Stimulated activated CD8-positive, alpha-beta memory T cell treated with anti-CD3 and anti-CD28 coated beads, Interleukin-2, amount 100 ng/mL, for 1 hour (primary cell): ENCODE results near the gene ZCCHC24.

ENCODE experiments used
- DNase-seq, 2 donors: peaks; one replicate each; pipeline ENCODE4 v3.0.0-alpha.2; 2020; ENCODE audit warnings: low read depth in 2 of 2

ZCCHC24 gene

DNA sequence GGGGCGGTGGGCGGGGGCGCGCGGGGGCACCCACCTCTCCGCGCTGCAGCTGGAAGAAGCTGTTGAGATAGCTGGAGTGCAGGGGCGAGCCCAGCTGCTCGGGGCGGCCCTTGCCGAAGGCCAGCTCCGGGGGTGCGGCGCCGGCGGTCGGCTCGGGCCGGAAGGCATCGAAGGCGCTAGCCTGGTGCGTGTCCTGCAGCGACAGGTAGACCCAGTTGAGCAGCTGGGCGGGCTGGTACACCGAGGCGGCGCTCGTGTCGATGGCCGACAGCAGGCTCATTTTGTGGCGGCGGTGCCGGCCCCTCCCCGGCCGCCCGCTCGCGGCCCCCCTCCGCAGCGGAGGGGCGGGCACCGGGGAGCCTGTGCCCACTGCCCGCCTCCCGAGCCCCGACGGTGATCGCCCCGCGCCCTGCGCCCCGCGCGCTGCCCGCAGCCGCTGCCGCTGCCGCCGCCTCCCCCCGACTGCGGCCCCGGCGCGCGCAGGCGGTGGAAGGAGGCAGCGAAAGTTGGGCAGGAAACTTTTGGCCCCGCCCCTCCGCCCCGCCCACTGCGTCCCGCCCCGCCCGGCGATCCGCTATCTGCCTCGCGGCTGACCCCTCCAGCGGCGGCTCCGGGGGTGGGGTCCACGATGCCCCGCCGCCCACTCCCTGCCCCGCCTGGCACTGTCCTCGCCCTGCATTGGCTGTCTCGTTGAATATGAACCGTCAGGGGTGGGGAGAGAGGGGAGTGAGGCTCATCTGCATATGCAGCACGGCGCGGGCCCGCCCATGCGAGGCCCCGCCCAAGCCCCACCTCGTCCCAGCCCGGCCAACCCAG lies at the start of gene ZCCHC24:
TSS of gene ZCCHC24 (minus strand) at position 464 of the 816 bp plus-strand sequence. CDS start at position 280, 184 bp downstream.
- peak; percentile 90 to 92 for DNase-seq

DNA sequence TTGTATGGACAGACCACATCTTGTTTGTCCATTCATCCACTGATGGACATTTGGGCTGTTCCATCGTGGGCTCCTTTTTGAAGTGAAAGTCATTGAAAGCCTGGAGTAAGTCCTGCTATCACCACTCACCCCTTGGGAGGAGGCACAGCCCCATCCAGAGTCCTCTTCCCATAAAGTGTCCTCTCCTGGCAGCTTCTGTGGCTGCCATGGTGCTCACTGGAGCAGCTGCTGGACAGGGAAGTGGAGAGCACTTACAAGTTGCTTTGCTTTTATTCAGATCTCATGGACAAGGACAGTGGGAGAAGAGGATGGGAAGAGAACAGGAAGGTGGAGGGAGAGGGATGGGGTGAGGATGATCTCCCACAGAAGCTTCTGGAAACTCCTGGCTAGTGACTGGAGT lies 48.4 kb upstream of the ZCCHC24 start:
- DNase-seq = no peak

DNA sequence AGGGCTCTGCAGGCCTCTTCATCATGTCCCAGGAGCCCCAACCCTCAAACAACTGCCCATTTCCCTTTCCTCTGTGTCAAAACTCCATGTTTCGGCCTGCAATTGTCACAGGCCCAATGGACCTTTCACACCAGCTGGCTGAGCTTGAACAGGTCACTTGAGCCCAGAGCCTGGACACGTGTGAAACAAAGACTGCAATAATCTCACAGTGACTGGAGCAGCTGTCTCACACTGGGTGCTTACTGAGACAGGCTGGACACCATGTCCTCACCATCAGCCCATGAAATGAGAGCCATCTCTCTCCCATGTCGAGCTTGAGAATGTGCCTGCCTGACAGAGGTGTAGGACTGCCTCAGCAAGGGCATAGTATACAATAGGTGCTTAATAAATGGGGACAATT lies 47.4 kb upstream of the ZCCHC24 start:
- DNase-seq = no peak

DNA sequence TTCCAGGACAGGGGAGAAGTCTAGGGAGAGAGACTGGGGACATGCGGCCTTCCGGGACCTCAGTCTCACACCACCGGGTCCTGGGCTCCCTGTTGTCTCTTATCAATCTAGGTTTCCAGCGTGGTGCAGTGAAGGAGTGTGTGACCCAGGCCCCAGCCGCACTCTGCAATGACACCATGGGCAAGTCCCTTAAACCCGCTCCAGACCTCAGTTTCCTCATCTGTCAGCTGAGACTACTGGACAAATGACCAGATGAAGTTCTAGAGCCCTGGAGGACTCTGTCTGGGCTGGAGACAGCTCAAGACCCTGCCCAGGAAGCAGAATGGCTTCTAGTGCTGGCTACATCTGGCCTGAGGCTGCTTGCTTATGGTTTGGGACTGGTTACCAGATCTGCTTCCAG lies 46.8 kb upstream of the ZCCHC24 start:
- no peak for DNase-seq

DNA sequence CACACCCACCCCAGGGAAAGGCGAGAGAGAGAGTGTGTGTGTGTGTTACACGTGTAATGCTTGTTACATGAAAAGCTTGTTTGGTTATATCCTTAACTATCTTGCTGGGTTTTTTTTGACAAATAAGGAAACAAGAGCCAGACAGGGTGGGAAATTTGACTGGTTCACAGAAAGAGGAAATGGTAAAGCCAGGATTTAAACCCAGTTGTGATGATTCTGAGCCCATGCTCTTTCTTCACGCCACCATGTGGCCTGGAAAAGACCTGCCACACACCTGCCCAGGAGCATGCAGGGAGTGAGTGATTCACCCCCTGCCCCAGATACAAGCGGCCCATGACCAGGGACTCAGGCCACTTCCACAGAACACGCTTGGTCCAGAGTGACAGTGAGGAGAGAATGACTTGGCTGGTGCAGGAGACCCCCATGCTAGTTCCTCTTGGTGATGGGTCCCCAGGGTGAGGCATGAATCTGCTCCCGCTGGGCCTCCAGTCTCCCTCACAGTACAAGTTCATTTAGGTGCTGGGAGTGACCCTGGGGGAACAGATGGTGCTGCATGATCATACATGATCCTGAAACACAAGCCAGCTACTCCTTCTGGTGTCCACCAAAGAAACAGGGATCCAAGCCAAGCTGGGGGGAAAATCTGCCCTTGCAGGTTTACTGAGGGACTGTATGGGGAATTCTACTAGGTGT lies 45.9 kb upstream of the ZCCHC24 start:
- DNase-seq = no peak

DNA sequence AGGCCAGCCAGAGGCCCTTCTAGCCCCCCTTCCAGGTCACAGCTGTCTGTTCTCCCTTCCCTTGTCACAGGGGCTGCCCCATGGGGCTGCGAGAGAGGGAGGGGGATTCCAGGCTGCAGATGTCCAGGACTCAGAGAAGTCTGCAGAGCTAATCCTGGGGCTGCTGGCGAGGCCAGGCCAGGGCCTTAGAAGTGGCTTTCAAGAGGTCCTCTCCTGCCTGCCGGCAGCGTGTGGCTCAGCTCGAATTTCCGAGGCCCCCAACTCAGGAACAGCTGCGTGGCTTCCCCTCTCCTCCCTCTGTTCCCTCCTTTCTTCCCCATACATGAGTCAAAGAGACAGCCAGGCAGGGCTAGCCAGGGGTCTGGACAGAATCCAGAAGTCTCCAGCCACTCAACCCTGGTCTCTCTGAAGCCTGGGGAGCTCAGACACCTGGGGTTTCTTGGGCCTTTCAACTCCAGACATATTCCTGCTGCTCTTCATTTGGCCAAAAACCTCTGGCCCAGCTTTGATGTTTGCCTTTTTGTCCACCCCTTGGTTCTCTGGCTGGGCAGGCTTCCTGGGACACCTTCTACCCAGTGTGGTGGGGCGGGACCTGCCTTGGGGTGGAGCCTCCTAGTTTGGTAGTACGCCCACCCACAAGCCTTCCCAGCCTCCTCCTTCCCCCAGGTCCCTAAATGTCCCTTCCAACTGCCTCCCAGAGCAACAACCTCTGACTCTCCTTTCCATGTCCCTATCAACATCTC lies 45.1 kb upstream of the ZCCHC24 start:
- DNase-seq = no peak

DNA sequence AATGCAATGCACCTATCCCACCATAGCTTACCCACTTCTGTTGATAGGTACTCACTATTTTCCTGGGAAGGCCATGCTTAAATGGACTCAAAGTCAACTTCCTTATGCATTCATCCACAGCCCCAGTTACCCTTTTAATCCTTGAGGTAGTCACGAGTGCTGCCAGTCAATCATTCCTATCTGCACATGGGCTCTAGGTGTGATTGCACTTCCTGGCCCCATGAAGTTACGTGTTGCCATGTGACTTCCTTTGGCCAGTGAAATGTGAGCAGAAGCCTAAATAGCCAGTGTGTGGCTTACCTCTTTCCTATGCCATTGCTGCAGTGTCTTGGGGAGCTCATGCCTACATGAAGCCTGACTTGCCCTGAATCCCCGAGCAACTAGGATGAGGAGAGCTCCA lies 43.4 kb upstream of the ZCCHC24 start:
- no peak for DNase-seq

DNA sequence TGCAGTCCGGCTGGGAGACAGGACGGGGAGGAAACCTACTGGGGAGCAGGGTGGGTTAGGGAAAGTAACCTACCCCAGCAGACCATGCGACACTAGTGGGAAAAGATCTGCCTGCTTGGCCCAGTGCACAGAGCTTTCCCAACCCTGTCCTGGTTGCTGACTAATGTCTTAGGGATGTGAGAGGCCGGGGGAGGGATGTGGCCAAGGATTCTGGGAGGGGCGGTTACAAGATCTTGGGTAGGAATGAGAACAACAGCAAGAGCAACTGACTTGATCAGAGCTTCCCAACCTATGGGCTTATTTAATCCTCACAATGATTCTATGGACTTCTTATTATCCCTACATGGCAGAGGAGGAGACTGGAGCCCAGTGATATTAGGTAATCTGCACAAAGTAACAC lies 42.9 kb upstream of the ZCCHC24 start:
- no peak for DNase-seq

DNA sequence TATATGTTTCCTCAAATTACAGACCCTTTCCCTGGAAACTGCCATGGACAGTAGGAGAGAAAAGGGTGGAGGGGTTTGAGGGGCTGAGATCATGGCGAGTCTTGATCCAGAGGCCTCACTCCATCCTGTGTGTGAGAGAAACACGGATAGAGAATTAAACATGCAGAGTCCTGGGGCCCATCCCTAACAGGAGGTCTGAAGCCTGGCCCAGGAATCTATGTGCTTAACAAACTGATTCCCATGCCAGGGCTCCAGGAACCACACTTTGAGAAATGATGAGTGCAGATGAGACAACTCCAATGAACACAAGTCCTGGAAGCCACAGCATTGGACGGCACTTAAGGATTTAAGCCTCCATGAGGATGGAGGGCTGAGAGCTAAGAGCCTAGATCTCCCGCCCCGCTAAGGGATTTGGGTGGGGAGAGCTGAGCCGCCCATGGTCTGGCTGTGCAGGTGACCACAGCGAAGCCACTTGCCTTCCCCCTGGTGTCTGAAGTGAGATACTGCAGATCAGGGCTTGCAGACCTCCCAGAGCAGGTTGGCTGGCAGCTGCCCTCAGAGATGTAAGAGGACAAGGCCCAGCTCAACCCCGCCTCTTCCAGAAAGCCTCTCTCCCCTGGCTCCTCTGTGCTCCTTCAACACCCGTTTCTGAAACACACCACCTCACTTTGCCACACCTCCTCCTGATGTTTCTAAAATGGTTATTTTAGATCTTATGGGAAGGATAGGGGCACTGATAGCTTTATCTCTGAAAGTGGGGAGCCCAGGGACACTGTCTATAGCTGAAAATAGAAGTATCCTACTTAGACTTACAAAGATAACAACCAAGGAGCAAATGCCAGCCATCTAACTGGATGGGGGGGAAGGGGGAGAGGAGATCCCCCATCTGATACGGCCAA lies 42.1 kb upstream of the ZCCHC24 start:
- DNase-seq = no peak

DNA sequence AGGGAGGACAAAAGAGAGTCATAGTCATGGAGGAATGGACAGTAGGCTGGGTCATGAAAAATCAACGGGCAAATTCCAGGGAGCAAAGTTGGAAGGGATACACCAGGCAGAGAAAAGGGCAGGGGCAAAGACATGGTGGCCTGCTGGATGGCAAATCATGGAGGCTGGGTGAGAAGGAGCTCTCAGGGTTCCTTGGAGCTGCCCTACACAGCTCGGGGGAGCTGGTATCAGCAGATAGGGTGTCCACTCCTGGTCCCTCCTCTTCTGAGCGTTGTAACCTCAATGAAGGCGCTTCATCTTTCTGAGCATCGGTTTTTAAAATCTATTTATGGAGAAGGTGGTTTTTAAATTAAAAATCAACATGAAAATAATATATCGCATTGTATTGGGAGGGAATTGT lies 39.1 kb upstream of the ZCCHC24 start:
- DNase-seq = no peak

DNA sequence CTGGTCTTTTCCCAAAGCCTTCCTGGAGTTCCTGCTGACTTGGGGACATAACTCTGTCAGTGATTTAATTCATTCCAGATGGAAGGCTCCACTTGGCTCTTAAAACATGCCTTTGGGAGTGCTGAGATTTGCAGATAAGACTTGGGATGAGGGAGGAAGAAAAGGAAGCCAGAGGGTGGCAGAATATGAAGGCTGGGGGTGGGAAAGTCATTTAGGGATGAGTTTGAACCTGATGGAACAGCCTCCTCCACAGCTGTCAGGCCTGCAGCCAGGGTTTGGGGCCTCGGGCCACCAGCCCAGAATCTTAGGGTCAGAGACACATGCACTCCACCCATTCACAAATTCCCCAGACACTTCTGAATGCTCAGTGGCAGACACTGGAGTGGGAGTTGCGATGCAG lies 38.5 kb upstream of the ZCCHC24 start:
- no peak for DNase-seq

DNA sequence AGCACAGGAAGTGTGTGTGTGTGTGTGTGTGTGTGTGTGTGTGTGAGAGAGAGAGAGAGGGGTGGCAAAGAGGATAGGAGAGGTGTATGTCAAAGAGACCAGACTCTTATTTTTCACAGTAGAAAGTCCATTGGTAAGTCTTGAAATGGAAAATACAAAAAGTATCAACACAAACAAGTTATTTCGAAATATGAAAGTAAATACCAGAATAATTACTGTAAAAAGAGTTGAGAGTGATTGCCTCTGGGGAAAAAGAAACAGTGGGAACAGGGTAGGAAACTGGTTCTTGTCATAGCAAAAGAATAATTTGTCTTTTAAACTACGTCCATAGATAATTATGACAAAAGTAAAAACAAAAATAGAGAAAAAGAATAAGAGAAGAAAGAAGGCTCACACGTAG lies 37.9 kb upstream of the ZCCHC24 start:
- DNase-seq = no peak

DNA sequence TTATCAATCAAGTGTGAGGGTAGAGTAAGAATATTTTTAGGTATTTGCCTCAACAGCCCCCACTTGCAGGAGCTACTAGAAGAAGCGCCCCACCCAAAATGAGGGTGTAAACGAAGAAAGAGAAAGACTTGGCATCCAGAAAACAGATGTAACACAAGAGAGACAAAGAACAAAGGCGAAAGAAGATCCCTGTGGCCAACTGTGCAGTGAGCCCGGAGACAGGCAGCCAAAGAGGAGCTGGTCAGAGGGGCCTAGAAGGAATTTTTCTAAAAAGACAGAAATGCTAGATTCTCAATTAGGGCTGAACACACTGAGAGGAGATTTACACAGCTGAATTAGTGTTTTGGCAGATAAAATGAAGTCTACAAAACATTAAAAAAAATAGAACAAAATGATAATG lies 37.3 kb upstream of the ZCCHC24 start:
- DNase-seq = no peak

DNA sequence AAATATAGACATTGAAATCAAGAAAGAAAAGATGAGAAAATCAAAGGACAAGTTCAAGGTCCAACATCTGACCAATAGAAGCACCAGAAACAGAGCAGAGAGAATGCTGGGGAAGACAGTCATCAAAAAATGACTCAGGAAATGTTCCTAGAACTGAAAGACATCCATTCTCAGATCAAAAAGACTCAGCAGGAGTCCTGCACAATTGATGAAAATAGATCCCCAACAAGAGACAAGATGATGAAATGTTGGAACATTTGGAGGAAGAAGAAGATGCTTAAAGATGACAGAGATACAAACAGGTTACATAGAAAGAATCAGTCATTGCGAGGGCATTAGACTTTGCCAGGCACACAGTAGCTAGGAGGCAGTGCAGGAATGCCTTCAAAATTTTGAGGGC lies 36.9 kb upstream of the ZCCHC24 start:
- DNase-seq = no peak

DNA sequence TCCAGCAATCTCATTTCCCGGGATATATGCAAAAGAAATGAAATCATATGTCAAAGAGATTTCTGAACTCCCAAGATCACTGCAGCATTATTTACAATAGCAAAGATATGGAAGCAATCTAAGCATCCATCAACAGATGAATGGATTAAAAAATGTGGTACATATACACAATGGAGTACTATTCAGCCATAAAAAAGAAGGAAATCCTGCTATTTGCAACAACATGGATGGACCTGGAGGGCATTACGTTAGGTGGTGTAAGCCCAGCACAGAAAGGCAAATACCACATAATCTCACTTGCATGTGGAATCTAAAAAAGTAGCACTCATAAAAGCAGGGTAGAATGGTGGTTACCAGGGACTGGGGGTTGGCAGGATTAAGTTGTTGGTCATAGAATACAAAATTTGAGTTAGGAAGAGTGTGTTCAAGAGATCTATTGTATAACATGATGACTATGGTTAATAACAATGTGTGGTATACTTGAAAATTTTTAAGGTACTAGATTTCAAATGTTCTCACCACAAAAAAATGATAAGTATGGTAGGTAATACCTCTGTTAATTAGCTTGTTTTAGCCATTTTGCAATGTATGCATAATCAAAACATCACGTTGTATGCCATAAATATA lies 34.0 kb upstream of the ZCCHC24 start:
- DNase-seq = no peak

DNA sequence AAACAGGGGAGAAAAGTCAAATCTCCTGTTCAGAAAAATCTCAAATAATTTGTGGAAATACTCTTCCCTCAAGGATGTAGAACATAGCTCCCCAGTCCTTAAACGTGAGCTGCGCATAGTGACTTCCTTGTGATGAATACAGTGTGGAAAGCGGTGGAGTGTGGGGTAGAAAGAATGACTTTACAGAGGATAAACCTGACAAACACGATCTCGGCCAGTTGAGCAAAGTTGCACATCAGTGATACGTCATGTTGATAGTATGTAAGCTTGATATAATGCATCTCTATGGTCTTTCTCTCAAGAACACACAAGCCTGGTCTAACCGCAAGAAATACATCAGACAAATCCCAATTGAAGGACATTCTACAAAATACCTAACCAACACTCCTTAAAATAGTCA lies 32.0 kb upstream of the ZCCHC24 start:
- no peak for DNase-seq

DNA sequence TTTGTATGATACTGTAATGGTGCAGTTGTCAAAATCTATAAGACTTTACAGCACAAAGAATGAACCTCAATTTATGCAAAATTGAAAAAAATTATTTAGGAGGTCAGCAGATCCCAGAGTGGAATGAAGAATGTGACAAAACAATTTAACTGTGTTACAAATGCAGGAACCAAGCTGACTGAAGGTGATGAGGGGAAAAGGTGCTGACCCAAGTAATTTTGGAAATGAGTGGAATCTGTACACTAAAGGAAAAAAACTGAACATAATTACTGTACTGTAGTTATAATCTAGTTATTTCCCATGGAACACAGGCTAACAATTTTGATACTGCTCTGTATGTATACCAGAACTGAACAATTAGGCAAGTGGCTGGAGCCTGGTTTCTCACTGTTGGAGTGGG lies 31.2 kb upstream of the ZCCHC24 start:
- DNase-seq = no peak

DNA sequence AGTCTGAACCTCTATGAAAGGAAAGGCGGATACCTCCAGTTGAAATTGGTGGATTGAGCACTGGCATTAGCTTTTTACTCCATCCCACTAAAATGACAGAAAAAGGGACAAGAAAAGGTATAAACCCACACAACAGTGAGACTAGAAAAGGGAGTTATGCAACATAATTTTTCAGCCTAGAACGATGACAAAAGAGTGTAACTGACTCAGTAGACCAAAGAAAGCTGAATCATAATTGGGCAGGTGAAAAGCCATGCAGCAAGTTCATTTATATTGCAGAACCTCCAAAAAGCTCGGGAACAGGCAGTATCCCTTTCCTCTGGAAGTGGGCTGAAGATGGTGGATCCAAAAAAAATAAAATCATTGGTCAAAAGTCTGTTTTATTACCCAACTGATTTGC lies 30.5 kb upstream of the ZCCHC24 start:
- DNase-seq = no peak

DNA sequence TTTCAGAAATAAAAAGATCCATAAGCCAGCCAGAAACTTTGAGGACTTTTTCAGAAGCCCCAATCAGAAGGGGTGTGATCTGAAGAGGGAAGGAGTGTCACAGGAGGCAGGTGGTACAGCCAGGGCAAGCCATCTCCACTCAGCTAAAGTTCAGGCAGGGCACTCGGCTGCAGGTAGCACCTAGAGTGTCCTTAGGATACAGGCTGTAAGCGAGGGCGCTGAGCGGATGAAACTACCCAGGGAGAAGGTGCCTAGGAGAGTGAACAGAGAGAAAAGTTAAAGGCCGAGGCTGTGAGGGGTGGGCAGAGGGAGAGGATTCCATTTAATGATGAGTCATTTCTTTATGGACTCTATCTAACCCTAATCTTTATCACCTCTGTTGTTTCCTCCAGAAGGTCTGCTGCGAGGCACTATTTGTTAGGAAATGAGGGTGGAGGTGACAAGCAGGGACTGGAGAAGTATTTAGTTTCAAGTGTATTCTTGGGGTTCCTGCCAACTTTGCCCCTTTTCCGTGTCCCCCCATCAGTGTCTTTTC lies 29.8 kb upstream of the ZCCHC24 start:
- DNase-seq = no peak

DNA sequence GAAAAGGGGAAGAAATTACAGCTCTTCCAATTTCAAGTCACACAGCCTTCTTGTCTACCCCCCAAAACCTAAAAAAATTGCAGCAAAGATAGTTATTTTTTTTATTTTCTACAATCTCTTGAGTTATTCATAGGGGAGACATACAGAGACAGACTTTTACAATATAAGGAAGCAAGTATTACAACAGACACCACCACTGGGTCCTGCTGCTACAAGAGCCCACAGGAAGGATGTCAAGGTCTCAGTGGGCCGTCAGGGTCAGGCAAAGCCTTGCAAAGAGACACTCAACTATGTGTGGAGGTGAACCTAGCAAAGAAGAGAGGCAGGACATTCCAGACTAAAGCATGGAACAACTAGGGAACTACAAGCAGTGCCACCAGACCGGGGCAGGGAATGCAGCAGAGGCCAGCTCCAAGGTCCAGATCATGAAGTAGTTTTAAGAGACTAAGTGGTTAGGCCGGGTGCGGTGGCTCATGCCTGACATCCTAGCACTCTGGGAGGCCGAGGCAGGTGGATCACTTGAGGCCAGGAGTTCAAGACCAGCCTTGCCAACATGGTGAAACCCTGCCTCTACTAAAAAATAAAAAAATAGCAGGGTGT lies 28.2 kb upstream of the ZCCHC24 start:
- no peak for DNase-seq

DNA sequence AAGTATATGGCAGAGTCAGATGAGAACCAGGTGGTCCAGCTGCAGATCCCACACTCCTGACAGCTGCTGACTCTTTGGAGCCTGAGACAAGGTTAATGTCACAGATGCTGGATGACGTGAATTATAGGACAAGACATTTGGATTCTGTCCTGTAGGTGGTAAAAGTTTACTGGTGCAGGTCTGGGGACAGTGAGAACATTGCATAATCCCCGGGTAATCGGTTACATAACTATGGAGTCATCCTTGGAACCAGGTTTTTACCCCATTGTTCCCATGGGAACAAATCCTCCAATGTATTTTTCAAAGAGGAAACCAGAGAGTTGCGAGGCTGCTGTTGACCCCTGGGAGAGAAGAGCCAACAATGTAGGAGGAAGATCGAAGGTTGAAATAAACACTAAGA lies 27.5 kb upstream of the ZCCHC24 start:
- DNase-seq = no peak
